ENCODE measurements around the gene CNR1. TPM values are rescaled to one million over a fixed set of nuclear protein-coding genes. Genes with fewer than 3 reads are reported as not detected.

CNR1 gene
- total RNA-seq, 1 donor, result not detected

DNA sequence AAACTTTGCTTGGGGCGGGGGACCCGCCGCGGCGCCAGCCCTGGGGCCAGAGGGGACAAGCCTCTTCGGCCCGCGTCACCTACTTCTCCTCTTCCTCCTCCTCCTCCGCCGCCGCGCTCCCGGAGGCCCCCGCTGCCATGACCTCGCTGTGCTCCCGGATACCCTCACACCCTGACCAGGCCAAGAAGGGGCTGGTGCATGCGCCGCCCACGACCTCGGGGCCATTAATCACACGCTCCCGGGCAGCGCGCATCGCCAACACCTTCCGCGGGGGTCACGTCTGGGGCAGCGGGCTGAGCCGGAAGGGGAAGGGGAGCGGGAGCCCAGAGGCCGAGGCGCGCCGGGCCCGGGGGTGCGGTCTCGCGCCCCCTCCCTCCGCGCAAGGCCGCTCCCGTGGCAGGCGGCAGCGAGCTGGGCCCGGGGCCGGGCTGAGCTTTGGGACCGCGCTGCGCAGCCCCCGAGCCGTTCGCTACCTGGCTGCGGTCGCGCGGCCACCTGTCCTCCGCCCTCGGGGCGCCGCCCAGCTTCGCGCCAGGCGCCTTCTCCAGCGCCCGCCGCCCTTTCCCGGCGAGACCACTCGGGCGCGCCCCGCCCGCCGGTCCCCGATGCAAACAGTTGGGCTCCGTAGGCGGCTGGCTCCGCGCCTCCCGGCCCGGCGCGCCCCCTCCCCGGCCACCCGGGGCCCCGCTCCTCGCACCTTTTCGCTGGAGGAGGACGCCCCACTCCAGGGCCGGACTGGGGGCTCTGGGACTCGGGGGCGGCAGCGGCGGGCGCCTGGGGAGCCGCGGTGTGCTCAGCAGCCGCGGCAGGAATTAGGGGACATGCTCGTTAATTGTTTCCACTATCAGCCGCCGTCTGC is 575 bp upstream of the CNR1 start:
- no peak for DNase-seq (ENCODE audit: low read depth)
- H3K4me3 ChIP-seq (ENCODE audit: low read depth, low read length), result peak overlapping the region; percentile 47
- TF ChIP-seq, protein P1, sequence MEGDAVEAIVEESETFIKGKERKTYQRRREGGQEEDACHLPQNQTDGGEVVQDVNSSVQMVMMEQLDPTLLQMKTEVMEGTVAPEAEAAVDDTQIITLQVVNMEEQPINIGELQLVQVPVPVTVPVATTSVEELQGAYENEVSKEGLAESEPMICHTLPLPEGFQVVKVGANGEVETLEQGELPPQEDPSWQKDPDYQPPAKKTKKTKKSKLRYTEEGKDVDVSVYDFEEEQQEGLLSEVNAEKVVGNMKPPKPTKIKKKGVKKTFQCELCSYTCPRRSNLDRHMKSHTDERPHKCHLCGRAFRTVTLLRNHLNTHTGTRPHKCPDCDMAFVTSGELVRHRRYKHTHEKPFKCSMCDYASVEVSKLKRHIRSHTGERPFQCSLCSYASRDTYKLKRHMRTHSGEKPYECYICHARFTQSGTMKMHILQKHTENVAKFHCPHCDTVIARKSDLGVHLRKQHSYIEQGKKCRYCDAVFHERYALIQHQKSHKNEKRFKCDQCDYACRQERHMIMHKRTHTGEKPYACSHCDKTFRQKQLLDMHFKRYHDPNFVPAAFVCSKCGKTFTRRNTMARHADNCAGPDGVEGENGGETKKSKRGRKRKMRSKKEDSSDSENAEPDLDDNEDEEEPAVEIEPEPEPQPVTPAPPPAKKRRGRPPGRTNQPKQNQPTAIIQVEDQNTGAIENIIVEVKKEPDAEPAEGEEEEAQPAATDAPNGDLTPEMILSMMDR (IDR thresholded peaks at IDR 0.05; ENCODE audit: insufficient read depth, low read length), result no peak

DNA sequence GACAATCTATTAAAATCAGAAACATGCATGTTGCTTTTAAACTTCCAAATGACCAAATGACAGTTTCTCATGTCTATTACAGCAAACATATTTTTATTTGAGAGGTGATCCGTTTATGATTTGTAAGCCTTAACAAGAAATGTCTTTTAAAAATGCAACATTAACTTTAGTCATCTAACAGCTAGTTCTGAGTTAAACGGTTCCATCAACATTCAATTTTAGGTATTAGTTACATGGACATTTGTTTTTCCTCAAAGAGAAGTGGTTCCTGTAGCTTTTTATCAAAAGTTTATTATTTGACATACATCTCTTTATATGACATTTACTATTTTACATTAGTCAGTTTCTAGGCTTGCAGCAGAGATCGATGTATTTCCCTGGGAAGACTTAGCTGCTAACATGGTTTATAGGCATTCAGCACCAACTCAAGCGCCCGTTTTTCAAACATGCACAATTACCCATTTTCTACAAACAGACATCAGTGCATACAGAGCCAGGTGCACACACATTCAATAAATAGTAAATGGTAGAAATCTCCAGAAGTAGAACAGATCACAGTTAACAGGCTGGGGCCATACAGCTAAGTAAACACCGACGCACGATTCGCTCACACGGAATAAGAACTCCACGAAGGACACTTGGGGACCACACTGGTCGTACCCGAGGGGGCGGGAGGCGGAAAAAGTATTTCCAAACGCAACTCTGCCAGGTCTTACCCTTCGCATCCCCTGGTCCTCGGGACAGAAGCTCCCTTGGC is 882 bp downstream of the CNR1 start:
- no peak for DNase-seq (ENCODE audit: low read depth)
- H3K4me3 ChIP-seq (ENCODE audit: low read depth, low read length), result peak overlapping the region; percentile 47
- TF ChIP-seq, protein P1 (IDR thresholded peaks at IDR 0.05; ENCODE audit: insufficient read depth, low read length), result no peak

DNA sequence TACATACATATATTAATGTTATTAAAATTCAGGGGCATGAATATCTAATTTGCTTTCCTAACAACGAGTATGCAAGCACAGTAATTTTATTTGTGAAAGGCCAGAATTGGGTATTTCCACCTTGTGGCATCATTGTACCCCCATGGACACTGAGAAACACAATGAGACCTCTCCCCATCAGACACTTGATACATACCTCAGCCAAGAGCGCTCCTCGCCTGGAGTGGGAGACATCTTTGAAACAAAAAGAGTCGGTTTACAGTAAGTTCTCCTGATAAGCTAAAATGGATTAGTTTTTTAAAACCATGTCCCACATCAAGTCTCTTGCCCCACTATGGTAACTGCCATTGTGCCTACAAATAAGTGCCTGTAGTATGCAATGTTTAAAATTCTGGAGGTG is 2.1 kb downstream of the CNR1 start:
- TF ChIP-seq, protein P1 (IDR thresholded peaks at IDR 0.05; ENCODE audit: insufficient read depth, low read length), result no peak
- DNase-seq (ENCODE audit: low read depth), result no peak
- no peak overlapping the region for H3K4me3 ChIP-seq (ENCODE audit: low read depth, low read length)

DNA sequence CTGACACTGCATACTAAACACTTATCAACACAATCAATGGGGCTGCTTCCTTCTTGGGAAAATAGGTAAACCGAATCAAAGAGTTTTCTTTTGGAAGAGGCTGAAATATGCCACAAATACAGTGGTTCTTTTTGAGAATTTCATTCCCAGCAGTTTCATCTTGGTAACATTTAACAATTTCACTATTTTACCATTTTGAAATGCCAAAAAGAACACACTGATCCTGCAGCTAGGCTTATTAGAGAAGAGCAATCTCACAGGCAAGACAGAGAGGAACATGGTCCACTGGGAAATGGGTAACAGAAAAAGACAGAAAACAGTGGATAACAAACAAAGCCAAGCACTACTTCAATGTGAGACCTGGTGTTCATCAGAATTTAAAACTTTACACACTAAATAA is 2.5 kb downstream of the CNR1 start:
- no peak overlapping the region for H3K4me3 ChIP-seq (ENCODE audit: low read depth, low read length)
- DNase-seq (ENCODE audit: low read depth), result no peak
- TF ChIP-seq, protein P1 (IDR thresholded peaks at IDR 0.05; ENCODE audit: insufficient read depth, low read length), result no peak

DNA sequence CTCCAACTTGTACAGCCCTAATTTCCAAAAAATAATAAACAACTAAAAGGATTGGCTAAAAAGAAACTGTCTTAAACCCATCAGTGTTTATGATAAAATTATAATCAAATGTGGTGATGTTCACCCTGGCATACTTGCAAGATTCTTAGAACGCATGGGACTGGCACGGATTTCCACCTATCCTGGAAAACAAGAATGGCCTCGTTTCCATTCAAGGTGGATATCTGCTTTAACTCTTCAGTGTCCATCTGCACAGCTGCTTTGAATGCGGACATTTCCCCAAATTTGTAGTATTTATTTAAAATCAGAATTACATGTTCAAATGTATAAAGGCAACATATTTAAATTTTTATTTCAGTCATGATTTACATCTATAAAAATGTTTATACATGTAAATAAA is 4.2 kb downstream of the CNR1 start:
- TF ChIP-seq, protein P1 (IDR thresholded peaks at IDR 0.05; ENCODE audit: insufficient read depth, low read length), result no peak
- no peak overlapping the region for H3K4me3 ChIP-seq (ENCODE audit: low read depth, low read length)
- DNase-seq (ENCODE audit: low read depth), result no peak

DNA sequence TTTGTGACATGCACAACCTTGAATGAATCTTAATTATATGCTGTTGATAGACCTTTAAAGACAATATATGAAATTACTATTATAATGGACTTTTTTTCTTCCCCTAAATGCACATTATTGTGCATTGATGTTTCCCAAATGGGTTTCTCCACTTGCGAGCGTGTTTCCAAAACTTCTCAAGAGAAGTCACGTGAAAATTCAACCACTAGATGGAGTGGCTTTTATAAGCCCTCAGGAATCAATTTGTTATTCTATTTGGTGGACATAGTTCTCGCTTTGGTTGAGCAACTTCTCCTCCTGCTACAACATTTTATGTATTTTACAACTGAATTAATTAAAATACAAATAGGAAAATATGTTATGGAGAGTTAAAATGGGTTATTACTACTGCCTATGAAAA is 9.0 kb downstream of the CNR1 start:
- peak; percentile 7 for DNase-seq (ENCODE audit: low read depth)
- TF ChIP-seq, protein P1 (IDR thresholded peaks at IDR 0.05; ENCODE audit: insufficient read depth, low read length), result peak; percentile 14
- H3K4me3 ChIP-seq (ENCODE audit: low read depth, low read length), result no peak overlapping the region

All from fibroblast of the aortic adventitia (primary cell).